AG09319 (cell line): ENCODE measurements around the gene SPTBN1.

Experiments used
- DNase-seq: peaks from one replicate; pipeline ENCODE4 v3.0.0-alpha.2; 2010; ENCODE audit warnings: low read depth; ENCODE audit errors: extremely low read depth
- CTCF ChIP-seq: IDR thresholded peaks from 2 replicates; pipeline ENCODE4 v1.5.1; 2011; ENCODE audit warnings: low read depth, mild to moderate bottlenecking, inconsistent platforms, low read length, moderate library complexity

Gene SPTBN1

DNA sequence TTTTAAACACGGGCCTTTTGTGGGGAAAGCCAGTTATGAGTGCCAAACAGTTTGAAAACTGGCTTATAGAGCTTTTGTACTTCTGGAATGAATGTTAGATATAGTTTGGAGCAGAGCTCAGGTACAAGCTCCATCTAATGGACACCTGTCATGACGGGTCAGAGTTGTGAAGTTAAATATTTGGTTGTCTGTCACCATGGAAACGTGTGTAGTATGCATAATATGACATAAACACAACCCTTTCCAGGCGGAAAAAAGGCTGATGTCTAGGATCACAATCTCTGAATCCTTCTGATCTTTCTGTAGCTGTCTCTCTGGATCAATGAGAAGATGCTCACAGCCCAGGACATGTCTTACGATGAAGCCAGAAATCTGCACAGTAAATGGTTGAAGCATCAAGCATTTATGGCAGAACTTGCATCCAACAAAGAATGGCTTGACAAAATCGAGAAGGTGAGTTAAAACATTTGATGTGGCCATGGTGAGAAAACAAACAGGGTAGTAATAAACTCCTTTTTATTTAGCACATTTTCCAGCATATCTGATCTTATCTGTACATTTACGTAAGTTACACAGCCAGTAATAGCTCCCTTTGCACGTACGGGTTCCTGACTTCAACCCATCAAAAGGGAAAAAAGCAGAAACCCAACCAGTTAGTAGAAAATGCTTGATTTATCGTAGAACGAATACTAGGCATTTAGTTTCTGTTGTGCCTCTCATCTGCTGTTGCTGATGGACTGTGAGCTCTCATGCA lies 186.7 kb downstream of the SPTBN1 start:
- no peak for TF ChIP-seq CTCF
- DNase-seq: no peak

GRCh38 chr2:54644236-54644635 lies 188.1 kb downstream of the SPTBN1 start:
- TF ChIP-seq CTCF: no peak
- DNase-seq: no peak

- DNase-seq: no peak
- TF ChIP-seq CTCF: no peak
Measured at GRCh38 chr2:54646170-54646927, 190.2 kb downstream of the SPTBN1 start.

GRCh38 chr2:54648256-54648655 lies 192.1 kb downstream of the SPTBN1 start:
- DNase-seq: no peak
- TF ChIP-seq CTCF: no peak

GRCh38 chr2:54649191-54649590 lies 193.1 kb downstream of the SPTBN1 start:
- no peak for DNase-seq
- no peak for TF ChIP-seq CTCF

DNA sequence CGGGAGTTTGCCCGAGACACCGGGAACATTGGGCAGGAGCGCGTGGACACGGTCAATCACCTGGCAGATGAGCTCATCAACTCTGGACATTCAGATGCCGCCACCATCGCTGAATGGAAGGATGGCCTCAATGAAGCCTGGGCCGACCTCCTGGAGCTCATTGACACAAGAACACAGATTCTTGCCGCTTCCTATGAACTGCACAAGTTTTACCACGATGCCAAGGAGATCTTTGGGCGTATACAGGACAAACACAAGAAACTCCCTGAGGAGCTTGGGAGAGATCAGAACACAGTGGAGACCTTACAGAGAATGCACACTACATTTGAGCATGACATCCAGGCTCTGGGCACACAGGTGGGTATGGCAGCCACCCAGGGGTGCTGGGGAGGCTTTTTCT lies 193.5 kb downstream of the SPTBN1 start:
- no peak for DNase-seq
- TF ChIP-seq CTCF: no peak

- no peak for TF ChIP-seq CTCF
- no peak for DNase-seq
Measured at GRCh38 chr2:54650612-54651011, 194.5 kb downstream of the SPTBN1 start.
